Measurements from ENCODE around the gene ATP6V0E1. TPM values are rescaled to one million over a fixed set of nuclear protein-coding genes. Genes with fewer than 3 reads are reported as not detected.

ATP6V0E1 gene
- total RNA-seq, 1 donor, result 61.7 TPM

- Histone ChIP-seq H3K9me3 (ENCODE audit: low read depth, low read length) (no peaks in the 10 kb centered on the region), H3K4me1 (ENCODE audit: insufficient read depth, low read length) (no peaks in the 10 kb centered on the region), H3K27me3 (ENCODE audit: insufficient read depth, low read length) (no peaks in the 10 kb centered on the region), H3K4me3 (ENCODE audit: low read length) (no peak overlapping the region)
Observed at GRCh38 chr5:172950176-172950965, 33.2 kb upstream of the ATP6V0E1 start.

GRCh38 chr5:172951371-172952033, 32.1 kb upstream of the ATP6V0E1 start:
- no peaks in the 10 kb centered on the region for H3K4me1 ChIP-seq (ENCODE audit: insufficient read depth, low read length)
- no peaks in the 10 kb centered on the region for H3K27me3 ChIP-seq (ENCODE audit: insufficient read depth, low read length)
- H3K9me3 ChIP-seq (ENCODE audit: low read depth, low read length), result no peaks in the 10 kb centered on the region
- no peak overlapping the region for H3K4me3 ChIP-seq (ENCODE audit: low read length)

GRCh38 chr5:172952034-172952511, 31.5 kb upstream of the ATP6V0E1 start:
- no peaks in the 10 kb centered on the region for H3K9me3 ChIP-seq (ENCODE audit: low read depth, low read length)
- no peak overlapping the region for H3K4me3 ChIP-seq (ENCODE audit: low read length)
- no peaks in the 10 kb centered on the region for H3K4me1 ChIP-seq (ENCODE audit: insufficient read depth, low read length)
- no peaks in the 10 kb centered on the region for H3K27me3 ChIP-seq (ENCODE audit: insufficient read depth, low read length)

GRCh38 chr5:172953776-172954675, 29.5 kb upstream of the ATP6V0E1 start:
- Histone ChIP-seq H3K9me3 (ENCODE audit: low read depth, low read length) (no peaks in the 10 kb centered on the region), H3K4me1 (ENCODE audit: insufficient read depth, low read length) (peaks cover 7% of the 10 kb centered on the region), H3K27me3 (ENCODE audit: insufficient read depth, low read length) (no peaks in the 10 kb centered on the region), H3K4me3 (ENCODE audit: low read length) (no peak overlapping the region)

GRCh38 chr5:172954751-172955159, 28.8 kb upstream of the ATP6V0E1 start:
- H3K4me1 ChIP-seq (ENCODE audit: insufficient read depth, low read length), result peaks cover 10% of the 10 kb centered on the region
- H3K4me3 ChIP-seq (ENCODE audit: low read length), result no peak overlapping the region
- H3K27me3 ChIP-seq (ENCODE audit: insufficient read depth, low read length), result no peaks in the 10 kb centered on the region
- H3K9me3 ChIP-seq (ENCODE audit: low read depth, low read length), result no peaks in the 10 kb centered on the region

- H3K9me3 ChIP-seq (ENCODE audit: low read depth, low read length), result no peaks in the 10 kb centered on the region
- H3K4me3 ChIP-seq (ENCODE audit: low read length), result no peak overlapping the region
- peaks cover 17% of the 10 kb centered on the region for H3K4me1 ChIP-seq (ENCODE audit: insufficient read depth, low read length)
- no peaks in the 10 kb centered on the region for H3K27me3 ChIP-seq (ENCODE audit: insufficient read depth, low read length)
Observed at GRCh38 chr5:172956228-172956627, 27.3 kb upstream of the ATP6V0E1 start.

- Histone ChIP-seq H3K4me1 (ENCODE audit: insufficient read depth, low read length) (peaks cover 17% of the 10 kb centered on the region), H3K27me3 (ENCODE audit: insufficient read depth, low read length) (no peaks in the 10 kb centered on the region), H3K4me3 (ENCODE audit: low read length) (no peak overlapping the region), H3K9me3 (ENCODE audit: low read depth, low read length) (no peaks in the 10 kb centered on the region)
Observed at GRCh38 chr5:172956936-172957335, 26.6 kb upstream of the ATP6V0E1 start.

GRCh38 chr5:172957458-172957857, 26.1 kb upstream of the ATP6V0E1 start:
- Histone ChIP-seq H3K27me3 (ENCODE audit: insufficient read depth, low read length) (no peaks in the 10 kb centered on the region), H3K4me3 (ENCODE audit: low read length) (no peak overlapping the region), H3K9me3 (ENCODE audit: low read depth, low read length) (no peaks in the 10 kb centered on the region), H3K4me1 (ENCODE audit: insufficient read depth, low read length) (peaks cover 17% of the 10 kb centered on the region)

- H3K4me3 ChIP-seq (ENCODE audit: low read length), result peak overlapping the region; percentile 64
- H3K9me3 ChIP-seq (ENCODE audit: low read depth, low read length), result no peaks in the 10 kb centered on the region
- H3K27me3 ChIP-seq (ENCODE audit: insufficient read depth, low read length), result no peaks in the 10 kb centered on the region
- peaks cover 17% of the 10 kb centered on the region for H3K4me1 ChIP-seq (ENCODE audit: insufficient read depth, low read length)
Observed at GRCh38 chr5:172958331-172959046, 25.1 kb upstream of the ATP6V0E1 start.

- Histone ChIP-seq H3K4me3 (ENCODE audit: low read length) (peak overlapping the region; percentile 64), H3K27me3 (ENCODE audit: insufficient read depth, low read length) (no peaks in the 10 kb centered on the region), H3K4me1 (ENCODE audit: insufficient read depth, low read length) (peaks cover 17% of the 10 kb centered on the region), H3K9me3 (ENCODE audit: low read depth, low read length) (no peaks in the 10 kb centered on the region)
Observed at GRCh38 chr5:172959824-172960799, 23.5 kb upstream of the ATP6V0E1 start.

GRCh38 chr5:172969921-172970320, 13.7 kb upstream of the ATP6V0E1 start:
- H3K4me1 ChIP-seq (ENCODE audit: insufficient read depth, low read length), result peaks cover 25% of the 10 kb centered on the region
- no peaks in the 10 kb centered on the region for H3K27me3 ChIP-seq (ENCODE audit: insufficient read depth, low read length)
- H3K9me3 ChIP-seq (ENCODE audit: low read depth, low read length), result no peaks in the 10 kb centered on the region
- H3K4me3 ChIP-seq (ENCODE audit: low read length), result no peak overlapping the region

- Histone ChIP-seq H3K9me3 (ENCODE audit: low read depth, low read length) (no peaks in the 10 kb centered on the region), H3K4me3 (ENCODE audit: low read length) (no peak overlapping the region), H3K4me1 (ENCODE audit: insufficient read depth, low read length) (peaks cover 25% of the 10 kb centered on the region), H3K27me3 (ENCODE audit: insufficient read depth, low read length) (no peaks in the 10 kb centered on the region)
Observed at GRCh38 chr5:172971482-172971881, 12.1 kb upstream of the ATP6V0E1 start.

GRCh38 chr5:172972552-172972951, 11.0 kb upstream of the ATP6V0E1 start:
- no peak overlapping the region for H3K4me3 ChIP-seq (ENCODE audit: low read length)
- H3K27me3 ChIP-seq (ENCODE audit: insufficient read depth, low read length), result no peaks in the 10 kb centered on the region
- peaks cover 25% of the 10 kb centered on the region for H3K4me1 ChIP-seq (ENCODE audit: insufficient read depth, low read length)
- H3K9me3 ChIP-seq (ENCODE audit: low read depth, low read length), result no peaks in the 10 kb centered on the region

All from mononuclear cell (primary cell).